ENCODE measurements around the gene MGAT5.

Gene MGAT5

GRCh38 chr2:134462275-134462674, 208.4 kb downstream of the MGAT5 start (continued):
- TF ChIP-seq, protein P1, sequence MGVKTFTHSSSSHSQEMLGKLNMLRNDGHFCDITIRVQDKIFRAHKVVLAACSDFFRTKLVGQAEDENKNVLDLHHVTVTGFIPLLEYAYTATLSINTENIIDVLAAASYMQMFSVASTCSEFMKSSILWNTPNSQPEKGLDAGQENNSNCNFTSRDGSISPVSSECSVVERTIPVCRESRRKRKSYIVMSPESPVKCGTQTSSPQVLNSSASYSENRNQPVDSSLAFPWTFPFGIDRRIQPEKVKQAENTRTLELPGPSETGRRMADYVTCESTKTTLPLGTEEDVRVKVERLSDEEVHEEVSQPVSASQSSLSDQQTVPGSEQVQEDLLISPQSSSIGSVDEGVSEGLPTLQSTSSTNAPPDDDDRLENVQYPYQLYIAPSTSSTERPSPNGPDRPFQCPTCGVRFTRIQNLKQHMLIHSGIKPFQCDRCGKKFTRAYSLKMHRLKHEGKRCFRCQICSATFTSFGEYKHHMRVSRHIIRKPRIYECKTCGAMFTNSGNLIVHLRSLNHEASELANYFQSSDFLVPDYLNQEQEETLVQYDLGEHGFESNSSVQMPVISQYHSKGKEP (tag by site-specific recombination; IDR thresholded peaks at IDR 0.05) = no peak
- TF ChIP-seq MYNN (tag by site-specific recombination; IDR thresholded peaks at IDR 0.05; ENCODE audit: borderline replicate concordance) (no peak), ZNF19 (tag by site-specific recombination; IDR thresholded peaks at IDR 0.05; ENCODE audit: low read depth) (no peak)

- CTCF ChIA-PET = interaction anchor here (0.6 kb wide), 1 partner anchor 27 kb away, joined by 3 read pairs; no protein-coding TSS in a partner anchor
- no peak overlapping the region for H3K27ac ChIP-seq (ENCODE audit: extremely low read depth, low read depth, low read length)
- H3K36me3 ChIP-seq (ENCODE audit: control insufficient read depth in 2 of 2, insufficient read depth in 1 of 2, low read length in 2 of 2) = no peaks in the 10 kb centered on the region
- TF ChIP-seq ZNF558 (tag by site-specific recombination; IDR thresholded peaks at IDR 0.05) = no peak
- no peak for TF ChIP-seq ZNF747 (tag by site-specific recombination; IDR thresholded peaks at IDR 0.05)
- no peak for TF ChIP-seq KLF1 (tag by site-specific recombination; IDR thresholded peaks at IDR 0.05)
- TF ChIP-seq ZNF664 (tag by site-specific recombination; IDR thresholded peaks at IDR 0.05) = no peak
- TF ChIP-seq ZNF837 (tag by site-specific recombination; IDR thresholded peaks at IDR 0.05) = no peak
- TF ChIP-seq ZNF146 (tag by site-specific recombination; IDR thresholded peaks at IDR 0.05) = no peak
- TF ChIP-seq ZNF76 (tag by site-specific recombination; IDR thresholded peaks at IDR 0.05; ENCODE audit: borderline replicate concordance, low read depth) = no peak
- no peak for TF ChIP-seq ZNF701 (tag by site-specific recombination; IDR thresholded peaks at IDR 0.05)
- no peak for TF ChIP-seq ZNF10 (tag by site-specific recombination; IDR thresholded peaks at IDR 0.05)
- no peak for TF ChIP-seq ZNF433 (tag by site-specific recombination; IDR thresholded peaks at IDR 0.05; ENCODE audit: low read depth)
- no peak for TF ChIP-seq ZNF610 (tag by site-specific recombination; IDR thresholded peaks at IDR 0.05; ENCODE audit: borderline replicate concordance)
- TF ChIP-seq KLF8 (tag by site-specific recombination; IDR thresholded peaks at IDR 0.05) = no peak
- TF ChIP-seq, protein P2, sequence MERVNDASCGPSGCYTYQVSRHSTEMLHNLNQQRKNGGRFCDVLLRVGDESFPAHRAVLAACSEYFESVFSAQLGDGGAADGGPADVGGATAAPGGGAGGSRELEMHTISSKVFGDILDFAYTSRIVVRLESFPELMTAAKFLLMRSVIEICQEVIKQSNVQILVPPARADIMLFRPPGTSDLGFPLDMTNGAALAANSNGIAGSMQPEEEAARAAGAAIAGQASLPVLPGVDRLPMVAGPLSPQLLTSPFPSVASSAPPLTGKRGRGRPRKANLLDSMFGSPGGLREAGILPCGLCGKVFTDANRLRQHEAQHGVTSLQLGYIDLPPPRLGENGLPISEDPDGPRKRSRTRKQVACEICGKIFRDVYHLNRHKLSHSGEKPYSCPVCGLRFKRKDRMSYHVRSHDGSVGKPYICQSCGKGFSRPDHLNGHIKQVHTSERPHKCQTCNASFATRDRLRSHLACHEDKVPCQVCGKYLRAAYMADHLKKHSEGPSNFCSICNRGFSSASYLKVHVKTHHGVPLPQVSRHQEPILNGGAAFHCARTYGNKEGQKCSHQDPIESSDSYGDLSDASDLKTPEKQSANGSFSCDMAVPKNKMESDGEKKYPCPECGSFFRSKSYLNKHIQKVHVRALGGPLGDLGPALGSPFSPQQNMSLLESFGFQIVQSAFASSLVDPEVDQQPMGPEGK (tag by site-specific recombination; IDR thresholded peaks at IDR 0.05) = no peak
- no peak for TF ChIP-seq ZBTB10 (tag by site-specific recombination; IDR thresholded peaks at IDR 0.05)
- TF ChIP-seq, protein P3, sequence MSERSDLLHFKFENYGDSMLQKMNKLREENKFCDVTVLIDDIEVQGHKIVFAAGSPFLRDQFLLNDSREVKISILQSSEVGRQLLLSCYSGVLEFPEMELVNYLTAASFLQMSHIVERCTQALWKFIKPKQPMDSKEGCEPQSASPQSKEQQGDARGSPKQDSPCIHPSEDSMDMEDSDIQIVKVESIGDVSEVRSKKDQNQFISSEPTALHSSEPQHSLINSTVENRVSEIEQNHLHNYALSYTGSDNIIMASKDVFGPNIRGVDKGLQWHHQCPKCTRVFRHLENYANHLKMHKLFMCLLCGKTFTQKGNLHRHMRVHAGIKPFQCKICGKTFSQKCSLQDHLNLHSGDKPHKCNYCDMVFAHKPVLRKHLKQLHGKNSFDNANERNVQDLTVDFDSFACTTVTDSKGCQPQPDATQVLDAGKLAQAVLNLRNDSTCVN (tag by site-specific recombination; optimal IDR thresholded peaks at IDR 0.05) = no peak
- TF ChIP-seq ZNF501 (tag by site-specific recombination; IDR thresholded peaks at IDR 0.05) = no peak
- no peak overlapping the region for H3K4me3 ChIP-seq (ENCODE audit: low read depth, low read length)
- no peaks in the 10 kb centered on the region for H3K4me1 ChIP-seq (ENCODE audit: control insufficient read depth, insufficient read depth, low read length)
- no peaks in the 10 kb centered on the region for H3K9me3 ChIP-seq (ENCODE audit: control insufficient read depth, insufficient read depth, low read depth, low read length)
- POLR2A ChIA-PET = no interaction called here
Measured at GRCh38 chr2:134462791-134463698, 209.2 kb downstream of the MGAT5 start.
